OCI-LY1 (cell line): ENCODE data around the gene DPP9.

Experiments
- H2AFZ ChIP-seq: fragments of 200-600 bp; sonication (generic), shearing (Covaris generic); 2 replicates; pipeline ENCODE4 v1.6.0; 2014; ENCODE audit warnings: antibody characterized with exemption, mild to moderate bottlenecking, low read length
- H3F3A ChIP-seq: fragments of 200-600 bp; sonication (generic), shearing (Covaris generic); 2 replicates; pipeline ENCODE4 v1.6.0; 2014; ENCODE audit warnings: mild to moderate bottlenecking, antibody characterized with exemption, low read length, moderate library complexity; ENCODE audit not compliant: insufficient read depth
- H3K27ac ChIP-seq: fragments of 200-600 bp; sonication (generic); 2 replicates; pipeline ENCODE4 v1.5.1; 2014; ENCODE audit warnings: low read length, mixed run types, mild to moderate bottlenecking, low read depth; ENCODE audit not compliant: poor library complexity, severe bottlenecking
- H3K27me3 ChIP-seq: fragments of 200-600 bp; sonication (generic); 2 replicates; pipeline ENCODE4 v1.6.0; 2014; ENCODE audit warnings: antibody characterized with exemption, mild to moderate bottlenecking, low read length, moderate library complexity; ENCODE audit not compliant: insufficient read depth
- H3K36me3 ChIP-seq: fragments of 200-600 bp; sonication (generic); 2 replicates; pipeline ENCODE4 v1.6.1; 2014; ENCODE audit warnings: mild to moderate bottlenecking, antibody characterized with exemption, low read length, moderate library complexity, mixed read lengths; ENCODE audit not compliant: insufficient read depth
- H3K4me1 ChIP-seq: fragments of 200-600 bp; sonication (generic); 2 replicates; pipeline ENCODE4 v1.5.1; 2014; ENCODE audit warnings: mild to moderate bottlenecking, low read length, moderate library complexity; ENCODE audit not compliant: insufficient read depth, severe bottlenecking
- H3K4me2 ChIP-seq: fragments of 200-600 bp; sonication (generic), shearing (Covaris generic); 2 replicates; pipeline ENCODE4 v1.6.1; 2014; ENCODE audit warnings: low read length
- H3K4me3 ChIP-seq: fragments of 200-600 bp; sonication (generic); 2 replicates; pipeline ENCODE4 v1.5.1; 2014; ENCODE audit warnings: low read length, low read depth, mild to moderate bottlenecking, mixed read lengths; ENCODE audit not compliant: poor library complexity, severe bottlenecking
- H3K79me2 ChIP-seq: fragments of 200-600 bp; shearing (Covaris generic); 2 replicates; pipeline ENCODE4 v1.6.1; 2016; ENCODE audit warnings: mixed run types, low read length, mixed read lengths; ENCODE audit not compliant: insufficient read depth
- H3K9ac ChIP-seq: fragments of 200-600 bp; sonication (generic), shearing (Covaris generic); 2 replicates; pipeline ENCODE4 v1.6.1; 2014; ENCODE audit warnings: mild to moderate bottlenecking, low read length, mixed read lengths
- H3K9me2 ChIP-seq: fragments of 200-600 bp; sonication (generic), shearing (Covaris generic); 2 replicates; pipeline ENCODE4 v1.6.1; 2014; ENCODE audit warnings: low read depth, mild to moderate bottlenecking, low read length, mixed read lengths
- H3K9me3 ChIP-seq: fragments of 200-600 bp; shearing (Covaris generic); 2 replicates; pipeline ENCODE4 v1.6.1; 2014; ENCODE audit warnings: low read length, mixed read lengths
- H4K20me1 ChIP-seq: fragments of 200-600 bp; sonication (generic), shearing (Covaris generic); 2 replicates; pipeline ENCODE4 v1.6.0; 2016; ENCODE audit warnings: mild to moderate bottlenecking, low read length; ENCODE audit not compliant: insufficient read depth
- EZH2 ChIP-seq: fragments of 200-600 bp; sonication (generic), shearing (Covaris generic); IDR thresholded peaks from 2 replicates; pipeline ENCODE4 v1.8.0; 2017; ENCODE audit warnings: borderline replicate concordance, mixed run types, mild to moderate bottlenecking, antibody characterized with exemption, low read length, moderate library complexity, mixed read lengths
- TF ChIP-seq, protein P1 (sequence below): fragments of 200-600 bp; sonication (generic), shearing (Covaris generic); IDR thresholded peaks from 2 replicates; pipeline ENCODE4 v1.5.1; 2017; ENCODE audit warnings: mild to moderate bottlenecking, antibody characterized with exemption, low read length, moderate library complexity, mixed read lengths

DPP9 gene

DNA sequence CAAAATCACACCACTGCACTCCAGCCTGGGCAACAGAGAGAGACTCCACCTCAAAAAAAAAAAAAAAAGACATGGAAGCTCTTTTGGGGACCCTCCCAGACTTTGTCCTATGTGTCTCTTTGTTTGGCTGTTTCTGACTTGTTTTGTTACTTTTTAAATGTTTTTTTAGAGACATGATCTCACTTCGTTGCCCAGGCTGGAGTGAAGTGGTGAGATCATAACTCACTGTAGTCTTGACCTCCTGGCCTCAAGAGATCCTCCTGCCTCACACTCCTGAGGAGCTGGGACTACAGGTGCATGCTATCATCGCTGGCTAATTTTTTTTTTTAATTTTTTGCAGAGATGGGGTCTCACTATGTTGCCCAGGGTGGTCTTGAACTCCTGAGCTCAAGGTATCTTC is 16.4 kb upstream of the DPP9 start:
- Histone ChIP-seq H3K79me2 (no peaks in the 10 kb centered on the region), H3K9ac (no peak overlapping the region), H3K4me3 (no peak overlapping the region), H3F3A (no peaks in the 10 kb centered on the region), H3K4me1 (no peaks in the 10 kb centered on the region), H4K20me1 (no peaks in the 10 kb centered on the region), H3K9me3 (no peaks in the 10 kb centered on the region), H2AFZ (no peak overlapping the region), H3K36me3 (no peaks in the 10 kb centered on the region), H3K27me3 (no peaks in the 10 kb centered on the region), H3K4me2 (no peak overlapping the region), H3K27ac (no peak overlapping the region), H3K9me2 (no peaks in the 10 kb centered on the region)
- TF ChIP-seq EZH2, result no peak
- TF ChIP-seq, protein P1, sequence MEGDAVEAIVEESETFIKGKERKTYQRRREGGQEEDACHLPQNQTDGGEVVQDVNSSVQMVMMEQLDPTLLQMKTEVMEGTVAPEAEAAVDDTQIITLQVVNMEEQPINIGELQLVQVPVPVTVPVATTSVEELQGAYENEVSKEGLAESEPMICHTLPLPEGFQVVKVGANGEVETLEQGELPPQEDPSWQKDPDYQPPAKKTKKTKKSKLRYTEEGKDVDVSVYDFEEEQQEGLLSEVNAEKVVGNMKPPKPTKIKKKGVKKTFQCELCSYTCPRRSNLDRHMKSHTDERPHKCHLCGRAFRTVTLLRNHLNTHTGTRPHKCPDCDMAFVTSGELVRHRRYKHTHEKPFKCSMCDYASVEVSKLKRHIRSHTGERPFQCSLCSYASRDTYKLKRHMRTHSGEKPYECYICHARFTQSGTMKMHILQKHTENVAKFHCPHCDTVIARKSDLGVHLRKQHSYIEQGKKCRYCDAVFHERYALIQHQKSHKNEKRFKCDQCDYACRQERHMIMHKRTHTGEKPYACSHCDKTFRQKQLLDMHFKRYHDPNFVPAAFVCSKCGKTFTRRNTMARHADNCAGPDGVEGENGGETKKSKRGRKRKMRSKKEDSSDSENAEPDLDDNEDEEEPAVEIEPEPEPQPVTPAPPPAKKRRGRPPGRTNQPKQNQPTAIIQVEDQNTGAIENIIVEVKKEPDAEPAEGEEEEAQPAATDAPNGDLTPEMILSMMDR, result no peak

DNA sequence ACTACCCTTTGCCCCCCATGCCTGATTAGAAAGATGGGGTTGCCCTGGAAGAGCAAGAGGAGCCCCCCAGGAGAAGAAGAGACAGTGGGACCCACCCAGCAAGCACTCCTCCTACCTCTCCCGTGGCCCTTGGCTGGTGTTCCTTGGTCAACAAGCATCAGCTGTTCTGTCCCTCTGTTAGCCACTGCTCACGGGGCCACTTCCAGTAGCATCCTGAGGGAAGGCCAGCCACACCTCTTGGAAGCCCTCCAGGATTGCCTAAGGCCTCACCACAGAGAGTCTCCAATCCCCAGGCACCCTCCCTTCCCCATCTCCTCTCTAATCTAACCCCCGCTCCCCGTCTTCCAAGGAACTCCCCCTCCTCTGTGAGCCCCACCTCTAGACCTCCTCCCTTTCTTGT is 15.1 kb upstream of the DPP9 start:
- Histone ChIP-seq H3K4me1 (no peaks in the 10 kb centered on the region), H3K27me3 (no peaks in the 10 kb centered on the region), H3K79me2 (no peaks in the 10 kb centered on the region), H3K4me3 (no peak overlapping the region), H3K9me2 (no peaks in the 10 kb centered on the region), H3K4me2 (no peak overlapping the region), H4K20me1 (no peaks in the 10 kb centered on the region), H3K36me3 (no peaks in the 10 kb centered on the region), H3F3A (no peaks in the 10 kb centered on the region), H3K27ac (no peak overlapping the region), H3K9ac (no peak overlapping the region), H3K9me3 (no peaks in the 10 kb centered on the region), H2AFZ (no peak overlapping the region)
- TF ChIP-seq, protein P1, result no peak
- no peak for TF ChIP-seq EZH2

GRCh38 chr19:4737955-4738600 is 14.4 kb upstream of the DPP9 start:
- no peak overlapping the region for H2AFZ ChIP-seq
- no peak overlapping the region for H3K4me2 ChIP-seq
- H3K4me1 ChIP-seq, result no peaks in the 10 kb centered on the region
- no peaks in the 10 kb centered on the region for H3K79me2 ChIP-seq
- no peaks in the 10 kb centered on the region for H3K9me3 ChIP-seq
- H3K9me2 ChIP-seq, result no peaks in the 10 kb centered on the region
- no peak overlapping the region for H3K27ac ChIP-seq
- no peaks in the 10 kb centered on the region for H3F3A ChIP-seq
- no peaks in the 10 kb centered on the region for H4K20me1 ChIP-seq
- no peak overlapping the region for H3K4me3 ChIP-seq
- H3K27me3 ChIP-seq, result no peaks in the 10 kb centered on the region
- H3K9ac ChIP-seq, result no peak overlapping the region
- no peaks in the 10 kb centered on the region for H3K36me3 ChIP-seq
- no peak for TF ChIP-seq EZH2
- TF ChIP-seq, protein P1, result no peak
